Omental fat pad (tissue), 4 donors: ENCODE measurements around the gene RPL38. TPM values are rescaled to one million over a fixed set of nuclear protein-coding genes. Genes with fewer than 3 reads are reported as not detected.

Experiments
- ATAC-seq: fragments of 150-250 bp; one replicate; pipeline ENCODE4 v1.9.1; 2016; ENCODE audit warnings: mild to moderate bottlenecking, moderate library complexity; ENCODE audit not compliant: low FRiP score
- DNase-seq: peaks from one replicate; pipeline ENCODE4 v3.0.0-alpha.2; 2019; ENCODE audit warnings: low spot score
- total RNA-seq, 4 donors: library from RNA; depleted of rRNA; stranded (reverse); fragments of >200 nt; gene quantifications; one replicate each; pipeline ENCODE4 v1.1.0, GENCODE V29; 2016
- TF ChIP-seq, protein P1 (sequence below), 3 donors: fragments of 450-650 bp; IDR thresholded peaks; one replicate each; pipeline ENCODE4 v1.5.1; 2016 to 2017; ENCODE audit warnings: antibody characterized with exemption in 3 of 3, mild to moderate bottlenecking in 3 of 3, moderate library complexity in 2 of 3

RPL38 gene
- total RNA-seq, 4 donors from 2014 or later, result 333 to 392 (median 362) TPM

DNA sequence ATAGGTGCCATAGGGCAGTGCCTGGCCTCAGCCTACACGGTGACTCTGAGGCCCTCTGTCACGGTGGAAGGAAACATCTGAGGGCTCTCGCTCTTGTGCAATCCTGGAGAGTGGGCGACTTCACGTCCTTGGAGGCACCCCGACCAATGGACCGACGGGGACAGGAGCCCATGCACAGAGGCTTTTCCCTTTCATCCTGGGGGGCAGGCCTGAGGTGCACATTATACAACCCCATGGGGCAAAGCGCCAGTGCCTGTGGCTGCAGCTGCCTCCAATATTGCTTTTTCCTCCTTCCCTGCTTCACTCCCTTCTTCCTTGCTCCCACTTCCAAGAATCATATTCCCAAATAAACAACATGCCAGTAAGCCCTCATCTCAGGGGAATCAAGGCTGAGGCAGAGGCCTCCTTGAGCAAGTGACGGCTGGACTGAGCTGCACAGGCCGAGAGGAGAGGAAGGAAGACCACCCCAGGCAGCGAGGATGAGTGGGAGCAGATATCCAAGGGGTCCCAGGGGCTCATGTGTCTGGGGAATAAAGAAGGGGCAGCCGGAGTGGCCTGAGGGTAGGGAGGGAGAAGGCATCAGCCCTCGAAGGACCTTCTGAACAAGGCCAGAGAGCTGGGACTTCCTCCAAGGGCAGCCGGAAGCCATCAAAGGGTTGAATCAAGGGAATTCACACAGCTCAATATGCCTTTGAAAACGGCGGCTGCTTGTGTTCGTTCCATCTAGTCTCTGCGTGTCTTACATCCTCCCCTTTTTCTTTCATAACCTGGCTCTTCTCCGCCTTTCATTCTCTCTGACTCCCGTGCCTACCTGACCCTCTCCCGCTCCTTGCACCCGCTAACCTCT lies 42.6 kb upstream of the RPL38 start:
- DNase-seq, result no peak

DNA sequence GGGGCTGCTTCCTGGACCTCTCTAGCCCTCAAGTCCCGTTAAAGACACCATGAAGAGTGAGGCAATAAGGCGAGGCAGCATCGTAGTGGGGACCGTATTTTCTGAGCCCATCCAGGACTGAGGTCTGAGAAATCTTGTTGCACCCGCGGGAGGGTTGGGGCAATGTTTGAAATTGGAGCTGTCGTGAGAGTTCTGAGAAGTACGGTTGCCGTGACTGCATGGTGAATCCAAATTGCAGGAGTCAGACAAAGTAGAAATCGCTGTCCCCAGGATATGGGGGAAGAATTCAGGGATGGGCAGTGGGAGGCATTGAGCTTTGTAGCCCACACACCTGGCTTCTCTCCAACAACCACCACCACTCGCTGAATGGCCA lies 42.0 kb upstream of the RPL38 start:
- TF ChIP-seq, protein P1, sequence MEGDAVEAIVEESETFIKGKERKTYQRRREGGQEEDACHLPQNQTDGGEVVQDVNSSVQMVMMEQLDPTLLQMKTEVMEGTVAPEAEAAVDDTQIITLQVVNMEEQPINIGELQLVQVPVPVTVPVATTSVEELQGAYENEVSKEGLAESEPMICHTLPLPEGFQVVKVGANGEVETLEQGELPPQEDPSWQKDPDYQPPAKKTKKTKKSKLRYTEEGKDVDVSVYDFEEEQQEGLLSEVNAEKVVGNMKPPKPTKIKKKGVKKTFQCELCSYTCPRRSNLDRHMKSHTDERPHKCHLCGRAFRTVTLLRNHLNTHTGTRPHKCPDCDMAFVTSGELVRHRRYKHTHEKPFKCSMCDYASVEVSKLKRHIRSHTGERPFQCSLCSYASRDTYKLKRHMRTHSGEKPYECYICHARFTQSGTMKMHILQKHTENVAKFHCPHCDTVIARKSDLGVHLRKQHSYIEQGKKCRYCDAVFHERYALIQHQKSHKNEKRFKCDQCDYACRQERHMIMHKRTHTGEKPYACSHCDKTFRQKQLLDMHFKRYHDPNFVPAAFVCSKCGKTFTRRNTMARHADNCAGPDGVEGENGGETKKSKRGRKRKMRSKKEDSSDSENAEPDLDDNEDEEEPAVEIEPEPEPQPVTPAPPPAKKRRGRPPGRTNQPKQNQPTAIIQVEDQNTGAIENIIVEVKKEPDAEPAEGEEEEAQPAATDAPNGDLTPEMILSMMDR (IDR thresholded peaks at IDR 0.05), result no peak
- DNase-seq, result no peak
- no peak for ATAC-seq

More for the DNA sequence above, 42.6 kb upstream of the RPL38 start:
- ATAC-seq, result no peak
- TF ChIP-seq, protein P1 (IDR thresholded peaks at IDR 0.05), result no peak

DNA sequence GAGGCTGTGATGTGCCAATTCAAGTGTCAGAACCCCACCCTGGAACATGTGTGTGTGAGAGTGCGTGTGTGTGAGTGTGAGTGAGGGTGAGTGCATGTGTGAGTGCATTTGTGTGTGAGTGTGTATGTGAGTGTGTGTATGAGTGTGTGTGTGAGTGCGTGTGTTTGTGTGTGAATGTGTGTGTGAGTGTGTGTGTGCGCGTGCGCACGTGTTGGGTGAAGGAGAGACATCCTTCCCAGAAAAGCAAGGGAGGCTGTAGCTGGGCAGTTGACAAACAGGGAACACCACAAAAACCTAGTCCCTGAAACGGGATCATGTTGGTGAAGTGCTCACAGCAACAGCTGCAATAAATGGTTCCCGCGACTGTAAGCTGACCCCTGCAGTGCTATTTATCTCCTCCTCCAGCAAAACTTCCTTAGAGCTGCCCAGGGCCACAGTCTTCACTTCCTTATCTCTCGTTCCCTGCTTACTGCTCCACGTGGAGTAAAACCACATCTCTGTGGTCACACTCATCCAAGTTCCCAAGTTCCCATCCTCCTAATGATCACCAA lies 40.1 kb upstream of the RPL38 start:
- TF ChIP-seq, protein P1 (IDR thresholded peaks at IDR 0.05), result no peak
- ATAC-seq, result no peak

DNA sequence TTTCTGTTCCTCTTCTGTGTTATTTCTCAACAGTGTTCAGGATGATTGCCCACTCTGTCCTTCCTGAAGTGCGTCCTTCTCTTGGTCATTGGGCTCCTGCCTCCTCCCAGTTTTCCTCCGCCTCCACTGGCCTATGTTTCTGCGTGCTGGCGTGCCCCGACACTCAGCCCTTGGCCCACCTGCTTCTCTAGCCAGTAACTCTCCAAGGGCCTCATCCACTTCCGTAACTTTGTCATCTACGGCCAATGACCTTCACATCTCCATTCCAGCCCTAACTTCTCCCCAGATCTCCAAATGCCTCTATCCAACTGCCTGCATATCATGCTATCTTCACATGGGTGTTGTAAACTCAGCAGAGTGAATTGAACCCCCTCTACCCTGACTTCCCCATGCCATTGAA lies 39.6 kb upstream of the RPL38 start:
- DNase-seq, result no peak
- ATAC-seq, result no peak

More for the DNA sequence above, 40.1 kb upstream of the RPL38 start:
- no peak for DNase-seq

DNA sequence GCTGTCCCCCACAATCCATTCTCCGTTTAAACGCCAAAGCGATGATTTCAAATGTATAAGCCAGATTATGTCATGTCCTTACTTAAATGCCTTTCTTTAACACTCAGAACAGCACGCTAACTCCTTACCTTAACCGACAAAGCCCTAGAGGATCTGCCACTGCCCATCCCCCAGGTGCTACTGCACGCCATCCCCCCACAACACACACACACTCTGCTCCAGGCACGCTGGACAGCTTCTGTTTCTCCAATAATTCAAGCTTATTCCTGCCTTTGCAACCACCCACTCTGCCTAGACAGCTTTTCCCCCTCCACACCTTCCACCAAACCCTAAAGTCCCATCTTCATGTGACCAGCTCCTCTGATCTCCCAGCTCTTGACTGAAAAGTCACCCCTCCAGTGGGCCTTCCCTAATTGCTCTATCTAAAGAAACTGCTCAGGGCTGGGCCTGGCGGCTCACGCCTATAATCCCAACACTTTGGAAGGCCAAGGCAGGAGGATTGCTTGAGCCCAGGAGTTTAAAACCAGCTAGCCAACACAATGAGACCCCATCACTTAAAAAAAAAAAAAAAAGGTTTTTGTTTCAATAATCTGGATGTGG lies 38.9 kb upstream of the RPL38 start:
- ATAC-seq, result no peak
- TF ChIP-seq, protein P1 (IDR thresholded peaks at IDR 0.05), result no peak
- DNase-seq, result no peak

More for the DNA sequence above, 39.6 kb upstream of the RPL38 start:
- TF ChIP-seq, protein P1 (IDR thresholded peaks at IDR 0.05), result no peak

DNA sequence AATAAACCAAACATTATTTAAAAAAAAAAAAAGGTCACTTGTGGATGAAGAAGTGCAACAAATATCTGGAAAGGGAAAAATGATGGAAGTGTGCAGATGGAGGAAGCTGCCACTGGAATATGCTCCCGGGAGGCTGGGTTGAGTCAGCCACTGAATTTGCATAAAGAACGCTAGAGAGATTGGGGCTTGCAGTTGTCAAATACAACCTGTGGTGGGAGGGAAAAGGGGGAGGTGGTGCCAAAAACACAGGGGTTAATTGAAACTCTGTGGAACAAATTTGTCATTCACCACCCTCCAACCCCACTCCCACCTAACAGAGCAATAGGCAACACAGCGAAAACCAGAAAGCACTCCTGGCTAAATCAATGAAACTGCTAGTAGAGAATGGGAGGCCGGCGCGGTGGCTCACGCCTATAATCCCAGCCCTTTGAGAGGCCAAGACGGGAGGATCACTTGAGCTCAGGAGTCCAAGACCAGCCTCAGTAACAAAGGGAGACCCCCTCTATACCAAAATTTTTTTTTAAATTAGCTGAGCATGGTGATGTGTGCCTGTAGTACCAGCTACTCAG lies 37.6 kb upstream of the RPL38 start:
- ATAC-seq (no peak), DNase-seq (no peak)
- TF ChIP-seq, protein P1 (IDR thresholded peaks at IDR 0.05), result no peak
